NCI-H226 (cell line): ENCODE results near the gene FADS2.

Experiments
- DNase-seq: peaks from one replicate; pipeline ENCODE4 v3.0.0-alpha.2; 2015

Gene FADS2

DNA sequence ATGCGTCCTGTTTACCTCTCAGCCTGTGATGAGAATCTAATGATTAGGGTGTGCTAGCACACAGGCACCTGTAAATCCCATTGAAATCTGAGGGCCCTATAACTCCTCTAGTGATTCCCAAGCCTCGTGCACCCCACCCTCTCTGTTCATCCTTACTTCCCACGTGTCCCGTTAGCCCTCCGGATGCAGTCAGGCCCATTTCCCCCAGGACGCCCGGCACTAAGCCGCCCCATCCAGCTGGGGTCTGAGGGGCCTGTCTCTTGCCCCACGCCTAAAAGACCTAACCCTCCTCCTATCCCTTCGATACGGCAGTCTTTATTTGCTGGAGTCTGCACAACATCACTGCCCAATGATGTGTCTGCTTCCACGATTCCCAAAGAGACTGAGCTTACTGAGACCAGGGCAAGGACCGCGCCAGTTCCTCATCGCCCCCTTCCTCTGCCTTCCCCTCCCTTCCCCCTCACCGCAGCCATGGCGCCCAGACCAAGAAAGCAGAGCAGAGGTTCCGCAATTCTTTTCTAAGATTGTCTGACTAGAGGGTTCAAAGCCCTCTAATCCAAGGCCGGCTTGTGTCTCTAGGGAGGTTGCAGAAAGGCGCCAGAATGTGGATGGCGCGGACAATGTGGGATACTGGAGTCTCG, 1.1 kb upstream of the FADS2 start:
- no peak for DNase-seq

DNA sequence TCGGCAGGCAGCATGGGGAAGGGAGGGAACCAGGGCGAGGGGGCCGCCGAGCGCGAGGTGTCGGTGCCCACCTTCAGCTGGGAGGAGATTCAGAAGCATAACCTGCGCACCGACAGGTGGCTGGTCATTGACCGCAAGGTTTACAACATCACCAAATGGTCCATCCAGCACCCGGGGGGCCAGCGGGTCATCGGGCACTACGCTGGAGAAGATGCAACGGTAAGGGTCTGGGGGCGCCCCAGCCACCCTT, 204 bp downstream of the FADS2 start:
- no peak for DNase-seq

DNA sequence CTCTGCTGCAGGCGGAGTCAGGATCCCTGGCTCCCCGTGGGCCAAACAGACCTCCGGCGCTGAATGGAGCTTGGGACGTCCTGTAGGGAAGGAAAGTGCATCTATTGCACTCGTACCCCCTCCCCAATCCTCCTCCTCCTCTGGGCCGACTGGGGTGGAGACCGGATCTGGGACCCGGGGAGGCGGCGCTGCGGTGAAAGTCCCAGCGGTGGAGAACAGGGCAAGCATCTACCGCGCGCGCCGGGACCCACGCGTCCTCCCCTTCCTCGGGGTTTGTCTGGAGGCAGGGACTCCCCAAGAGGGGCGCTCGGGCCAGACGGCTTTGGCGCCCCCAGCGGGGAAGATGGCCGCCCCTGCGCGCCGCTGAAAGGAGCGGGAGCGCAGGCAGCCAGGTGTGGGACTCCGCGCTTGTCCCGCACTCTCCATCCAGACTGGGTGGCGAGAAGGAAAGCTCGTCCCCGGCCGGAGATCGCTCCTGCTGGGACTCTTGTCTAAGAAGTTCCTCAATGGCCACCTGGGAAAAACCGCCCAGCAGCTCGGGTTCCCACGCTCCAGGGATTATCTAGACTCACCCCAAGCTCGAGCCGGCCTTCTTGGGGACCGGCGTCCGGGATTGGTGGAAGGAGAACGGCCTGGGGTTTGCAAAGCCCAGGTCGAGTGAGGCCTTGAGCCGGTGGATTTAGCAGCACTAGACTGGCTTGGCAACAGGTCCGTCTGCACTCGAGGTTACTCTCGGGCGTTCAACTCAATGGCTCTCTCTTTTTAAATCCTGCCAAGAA, 718 bp downstream of the FADS2 start:
- no peak for DNase-seq

DNA sequence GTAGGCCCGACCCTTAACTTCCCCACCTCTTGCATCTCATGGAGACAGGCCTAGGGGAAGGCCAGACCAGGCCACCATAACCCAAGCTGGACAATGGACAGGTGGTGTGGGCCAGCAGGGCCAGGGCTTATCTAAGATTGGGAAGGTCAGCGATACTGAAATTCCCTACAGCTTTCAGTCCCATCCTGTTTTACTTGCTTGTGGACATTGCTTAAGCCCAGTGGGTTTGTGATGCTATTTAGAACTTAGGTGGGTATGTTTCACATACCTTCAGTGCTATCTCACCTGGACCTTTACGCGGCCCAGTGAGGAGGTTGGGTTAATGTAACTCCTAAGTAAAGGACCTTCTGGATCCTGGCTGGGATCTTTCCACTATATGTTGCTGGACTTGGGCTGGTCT, 1.7 kb downstream of the FADS2 start:
- no peak for DNase-seq

DNA sequence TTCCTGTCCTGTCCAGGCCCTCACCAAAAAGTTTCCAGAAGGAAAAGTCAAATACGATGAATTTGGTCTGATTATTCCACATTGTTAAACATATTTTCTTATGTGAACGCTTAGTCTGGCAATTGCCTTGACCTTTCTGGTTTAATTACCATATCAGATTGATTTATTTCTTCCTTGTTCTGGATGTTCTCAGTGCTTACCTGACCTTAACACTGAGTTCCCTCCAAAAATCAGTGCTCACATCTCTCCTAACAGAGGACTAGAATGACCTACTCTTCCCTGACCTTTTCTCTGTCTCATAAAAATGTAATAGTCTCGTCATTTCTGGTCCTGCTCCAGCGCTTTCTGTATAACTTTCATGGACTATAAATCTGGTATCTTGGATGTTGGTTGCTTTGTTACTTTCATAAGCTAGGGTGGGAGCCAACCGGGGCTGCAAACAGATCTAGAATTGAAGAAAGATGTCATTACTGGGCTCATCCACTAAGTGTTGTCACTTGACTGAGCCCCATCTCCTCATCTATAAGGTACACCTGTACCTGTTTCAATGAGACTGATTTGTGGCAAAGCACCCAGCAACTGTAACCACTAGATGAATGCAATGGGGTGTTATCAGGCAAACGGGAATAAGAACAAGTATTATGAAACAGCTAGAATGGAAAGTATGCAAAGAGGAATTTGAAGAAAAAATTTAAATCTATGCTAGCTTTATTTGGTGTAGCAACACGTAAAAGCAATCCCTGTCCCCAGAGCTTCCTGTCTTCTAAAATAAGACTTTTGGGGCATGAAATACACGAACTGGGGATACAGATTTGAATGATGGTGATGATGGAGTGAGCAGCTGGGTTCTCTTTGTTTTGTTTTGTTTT, 2.4 kb downstream of the FADS2 start:
- DNase-seq, result no peak

DNA sequence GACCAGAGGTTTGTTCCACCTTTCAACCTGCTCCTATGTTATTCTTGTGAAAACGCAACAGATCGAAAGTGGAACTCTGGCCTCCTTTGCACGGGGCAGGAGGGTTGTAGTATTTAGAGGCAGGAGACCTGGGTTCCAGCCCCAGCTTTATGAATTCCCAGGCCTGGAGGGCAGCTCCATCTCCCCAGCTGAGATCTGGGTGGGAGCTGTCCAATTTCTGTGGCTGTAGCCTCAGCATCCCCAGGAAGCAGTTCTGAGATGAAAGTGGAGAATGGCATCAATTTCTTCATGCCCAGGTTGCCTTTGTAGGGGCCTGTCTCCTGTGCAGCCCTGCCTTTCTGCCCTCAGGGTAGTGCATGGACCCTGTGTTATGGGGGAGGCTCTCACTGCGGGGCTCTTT, 4.1 kb downstream of the FADS2 start:
- no peak for DNase-seq

DNA sequence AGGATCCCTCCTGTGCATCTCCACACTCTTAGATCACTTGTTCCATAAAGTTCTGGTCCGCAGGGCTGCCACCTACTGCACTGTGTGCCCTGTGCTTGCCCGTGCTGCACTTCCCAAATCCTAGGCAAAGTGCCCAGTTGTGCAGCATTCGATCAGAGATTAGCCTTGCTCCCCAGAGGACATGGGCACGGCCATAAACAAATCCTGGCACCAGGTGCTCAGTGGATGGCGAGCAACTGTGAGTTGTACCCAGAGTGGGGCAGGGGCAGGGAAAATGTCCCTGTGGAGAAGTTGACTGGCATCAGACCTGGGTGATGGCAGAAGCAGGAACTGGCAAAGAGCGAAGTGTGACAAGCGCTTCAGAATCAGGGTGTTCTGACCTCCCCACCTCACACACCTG, 4.7 kb downstream of the FADS2 start:
- no peak for DNase-seq

DNA sequence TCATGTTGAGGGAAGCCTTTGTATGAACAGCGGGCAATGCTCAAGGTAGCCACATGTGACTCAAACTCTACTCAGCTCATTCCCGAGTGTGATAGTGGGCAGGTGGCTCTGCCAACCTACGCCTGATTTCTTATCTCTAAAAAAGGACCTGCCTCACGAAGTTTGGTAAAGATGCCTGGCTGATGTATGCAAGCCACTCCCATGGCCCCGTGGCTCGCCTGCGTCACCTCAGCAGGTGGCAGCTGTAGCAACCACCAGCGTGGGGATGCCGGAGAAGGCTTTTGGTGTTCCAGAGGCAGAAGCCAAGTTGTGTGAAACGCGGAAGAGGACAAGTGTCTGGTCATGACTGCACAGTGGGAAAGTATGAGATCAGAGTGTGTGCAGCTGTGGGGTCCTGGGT, 5.4 kb downstream of the FADS2 start:
- no peak for DNase-seq

DNA sequence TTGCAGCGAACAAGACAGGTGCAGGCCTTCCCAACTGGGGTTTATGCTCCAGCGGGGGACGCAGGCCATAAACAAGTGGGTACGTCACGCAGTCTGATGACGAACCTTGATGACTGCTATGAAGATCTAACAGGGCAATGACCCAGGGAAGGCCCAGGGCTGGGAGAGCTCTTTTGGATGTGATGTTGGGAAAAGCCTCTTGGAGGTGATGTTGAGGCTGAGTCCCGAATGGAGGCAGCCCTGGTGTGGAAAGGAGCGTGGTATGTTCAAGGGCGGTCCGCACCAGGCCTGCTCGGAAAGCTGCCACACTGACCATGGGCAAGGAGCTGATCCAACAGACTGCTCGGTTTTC, 5.8 kb downstream of the FADS2 start:
- no peak for DNase-seq

DNA sequence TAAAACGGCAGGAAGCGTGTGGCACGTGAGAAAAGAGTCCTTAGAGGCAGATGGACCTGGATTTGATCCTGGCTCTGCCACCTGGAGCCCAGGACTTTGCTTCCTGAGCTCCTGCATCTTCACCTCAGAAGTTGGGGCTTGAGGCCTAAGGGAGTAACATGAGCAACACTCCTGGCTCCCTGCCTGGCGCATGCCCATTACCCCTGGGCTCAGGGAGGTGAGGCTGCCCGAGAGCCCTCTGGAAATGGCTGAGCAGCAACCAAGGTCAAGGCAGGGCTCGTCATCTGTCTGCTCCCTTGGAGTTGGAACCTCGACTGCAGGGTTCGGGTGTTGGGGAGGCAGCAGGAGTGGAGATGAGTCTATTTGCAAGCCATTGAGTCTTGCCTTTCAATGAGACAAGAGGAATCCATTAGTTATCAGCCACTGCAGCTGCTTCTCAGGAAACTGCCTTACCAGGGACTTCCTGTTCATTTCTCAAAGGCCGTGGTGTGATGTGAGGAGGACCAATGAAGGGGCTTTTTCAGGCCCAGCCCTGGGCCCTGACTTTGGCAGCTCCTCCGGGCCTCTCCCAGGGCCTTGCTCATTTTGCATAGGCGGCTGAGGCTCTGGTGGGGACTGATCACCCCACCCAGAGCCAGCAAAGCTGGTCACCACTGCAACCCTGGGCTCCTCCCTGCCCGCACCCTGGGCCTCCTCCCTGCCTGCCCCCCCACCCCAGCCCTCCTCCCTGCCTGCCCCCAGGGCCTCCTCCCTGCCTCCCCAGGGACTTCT, 6.4 kb downstream of the FADS2 start:
- DNase-seq, result peak; percentile 89

DNA sequence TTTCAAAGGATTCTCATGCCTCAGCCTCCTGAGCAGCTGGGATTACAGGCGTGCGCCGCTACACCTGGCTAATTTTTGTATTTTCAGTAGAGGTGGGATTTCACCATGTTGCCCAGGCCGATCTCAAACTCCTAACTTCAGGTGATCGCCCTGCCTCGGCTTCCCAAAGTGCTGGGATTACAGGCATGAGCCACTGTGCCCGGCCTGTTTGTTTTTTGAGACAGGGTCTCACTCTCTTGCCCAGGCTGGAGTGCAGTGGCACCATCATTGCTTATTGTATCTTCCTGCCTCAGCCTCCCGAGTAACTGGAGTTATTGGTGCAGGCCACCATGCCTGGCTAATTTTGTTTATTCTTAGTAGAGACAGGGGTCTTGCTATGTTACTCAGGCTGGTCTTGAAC, 8.1 kb downstream of the FADS2 start:
- DNase-seq, result no peak

DNA sequence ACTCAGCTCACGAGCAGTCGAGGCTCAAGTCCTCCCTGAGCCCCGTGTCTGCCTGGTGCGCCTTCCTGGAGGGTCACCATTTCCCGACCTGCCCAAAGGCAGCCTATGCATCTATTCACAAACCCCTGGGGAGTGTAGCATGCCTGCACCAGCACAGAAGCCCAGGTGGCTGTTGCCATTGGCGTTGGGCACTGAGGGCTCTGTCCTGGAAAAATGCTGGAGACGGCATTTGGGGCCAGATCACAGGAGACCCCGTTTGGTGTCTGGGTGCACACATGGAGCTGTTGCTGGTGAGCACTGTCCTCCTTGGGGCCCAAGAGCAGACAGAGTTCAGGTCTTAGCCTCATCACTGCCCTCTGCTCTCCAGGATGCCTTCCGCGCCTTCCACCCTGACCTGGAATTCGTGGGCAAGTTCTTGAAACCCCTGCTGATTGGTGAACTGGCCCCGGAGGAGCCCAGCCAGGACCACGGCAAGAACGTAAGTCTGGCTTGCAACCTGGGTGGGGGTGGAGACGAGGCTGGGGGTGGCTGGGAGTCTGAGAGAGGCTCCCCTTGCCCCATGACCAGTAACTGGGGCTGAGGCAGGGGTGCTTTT, 9.4 kb downstream of the FADS2 start:
- DNase-seq, result no peak

DNA sequence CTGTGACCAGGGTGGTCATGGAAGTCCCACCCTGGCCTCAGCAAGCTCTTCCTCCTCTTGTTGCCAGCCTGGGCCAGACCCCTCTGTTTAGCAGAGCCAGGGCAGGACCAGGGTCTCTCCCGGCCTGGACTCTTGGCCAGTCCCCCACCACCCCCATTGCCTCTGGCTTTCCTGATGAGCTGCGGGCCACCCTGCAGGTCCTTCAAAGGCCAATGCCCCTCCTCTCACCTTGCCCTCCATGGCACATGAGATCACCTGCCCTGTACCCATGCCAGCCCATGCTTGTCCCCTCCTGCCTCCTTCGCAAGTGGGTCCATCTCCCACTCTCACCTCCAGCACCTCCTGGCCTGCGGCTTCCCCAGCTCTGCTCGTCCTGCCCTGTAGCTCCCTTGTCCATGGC, 10.4 kb downstream of the FADS2 start:
- no peak for DNase-seq

DNA sequence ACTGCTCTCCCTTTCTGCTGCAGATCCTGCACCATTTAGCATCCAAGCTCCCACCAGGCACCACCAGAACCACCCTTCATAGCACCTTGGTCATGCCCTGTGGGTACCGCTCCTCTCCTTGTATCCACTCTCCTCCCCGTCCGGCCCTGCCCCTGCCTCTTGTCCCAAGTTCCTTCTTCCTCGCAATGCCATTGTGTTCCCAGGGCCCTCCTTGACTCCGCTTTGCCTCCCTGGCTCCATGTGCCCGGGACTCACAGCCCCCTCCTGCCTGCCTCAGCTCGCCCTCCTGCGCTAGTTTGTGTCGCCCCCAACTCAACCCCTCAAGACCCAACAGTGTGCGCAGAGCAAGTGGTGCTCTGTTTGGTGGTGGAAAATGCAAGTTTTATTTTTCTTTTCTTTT, 10.8 kb downstream of the FADS2 start:
- DNase-seq, result no peak

DNA sequence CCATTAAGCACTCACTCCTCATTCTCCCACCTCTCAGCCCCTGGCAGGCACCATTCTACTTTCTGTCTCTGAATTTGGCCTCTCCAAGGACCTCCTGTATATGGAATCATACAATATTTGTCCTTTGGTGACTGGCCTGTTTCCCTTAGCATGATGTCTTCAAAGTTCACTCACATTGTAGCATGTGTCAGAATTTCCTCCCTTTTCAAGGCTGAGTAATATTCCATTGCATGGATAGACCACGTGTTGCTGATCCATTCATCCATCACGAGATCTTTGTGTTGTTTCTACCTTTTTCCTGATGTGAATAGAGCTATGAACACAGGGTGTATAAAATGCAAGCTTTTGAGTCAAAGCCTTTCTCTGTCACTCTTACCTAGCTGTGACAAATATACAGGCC, 11.6 kb downstream of the FADS2 start:
- DNase-seq, result no peak

DNA sequence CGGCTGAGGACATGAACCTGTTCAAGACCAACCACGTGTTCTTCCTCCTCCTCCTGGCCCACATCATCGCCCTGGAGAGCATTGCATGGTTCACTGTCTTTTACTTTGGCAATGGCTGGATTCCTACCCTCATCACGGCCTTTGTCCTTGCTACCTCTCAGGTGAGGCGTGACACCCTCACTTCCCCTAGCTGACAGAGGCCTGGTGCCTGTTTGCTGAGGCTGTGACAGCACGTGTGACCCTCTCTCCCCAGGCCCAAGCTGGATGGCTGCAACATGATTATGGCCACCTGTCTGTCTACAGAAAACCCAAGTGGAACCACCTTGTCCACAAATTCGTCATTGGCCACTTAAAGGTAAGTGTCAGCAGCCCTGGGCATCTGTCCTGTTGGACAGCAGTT, 12.3 kb downstream of the FADS2 start:
- no peak for DNase-seq

DNA sequence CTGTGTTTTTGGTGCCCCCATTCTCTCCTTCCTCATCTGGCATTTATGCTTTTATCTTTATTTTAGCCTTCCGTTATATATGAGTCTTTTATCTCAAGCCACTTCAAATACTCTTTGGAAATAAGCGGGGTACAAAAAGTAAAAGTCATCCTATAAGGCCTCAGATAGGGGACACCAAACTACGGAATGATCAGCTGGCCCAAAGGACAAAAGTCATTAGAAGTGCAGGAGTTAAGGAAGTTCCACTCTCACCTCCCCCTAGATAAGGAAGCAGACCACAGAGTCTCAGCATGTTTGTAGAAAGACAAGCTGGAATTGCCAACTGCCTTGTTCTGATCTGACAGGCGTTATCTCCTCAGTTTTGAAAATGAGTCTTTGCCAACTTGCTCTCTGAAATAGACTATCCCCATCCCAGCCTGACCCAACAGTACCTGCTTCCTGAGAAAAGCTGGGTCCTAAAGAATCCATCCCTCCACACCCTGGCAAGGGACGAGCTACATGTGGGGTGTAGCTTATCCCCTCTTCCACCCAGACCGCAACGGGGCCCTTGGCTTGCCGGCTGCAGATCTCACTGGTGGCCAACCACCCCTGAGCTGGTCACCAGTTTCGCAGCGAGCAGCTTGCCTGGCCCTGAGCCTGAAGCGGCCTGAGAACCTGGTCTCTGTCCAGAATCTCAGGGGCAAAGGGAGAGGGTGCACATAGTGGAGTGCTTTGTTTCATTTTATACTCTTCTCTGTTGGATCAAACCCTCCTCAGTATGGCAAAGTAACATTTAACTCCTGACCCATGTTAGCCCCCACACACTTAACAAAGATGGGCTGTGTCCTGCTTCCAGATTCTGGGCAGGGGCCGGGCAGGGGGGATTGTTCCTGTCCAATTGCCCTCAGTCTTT, 13.8 kb downstream of the FADS2 start:
- DNase-seq, result no peak

DNA sequence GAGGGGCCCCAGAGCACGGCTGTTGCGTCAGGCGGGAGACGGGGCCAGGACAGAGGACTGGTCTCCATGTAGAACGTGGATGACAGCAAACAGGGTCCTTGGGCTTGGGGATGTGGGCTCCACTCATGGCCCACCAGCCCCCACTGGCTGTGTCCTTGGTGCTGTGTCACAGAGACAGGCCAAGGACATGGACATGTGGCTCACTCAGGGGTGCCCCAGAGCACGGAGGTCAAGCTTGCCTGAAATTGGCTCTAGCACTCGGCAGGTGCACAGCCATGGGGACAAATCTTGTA, 14.4 kb downstream of the FADS2 start:
- DNase-seq, result no peak

DNA sequence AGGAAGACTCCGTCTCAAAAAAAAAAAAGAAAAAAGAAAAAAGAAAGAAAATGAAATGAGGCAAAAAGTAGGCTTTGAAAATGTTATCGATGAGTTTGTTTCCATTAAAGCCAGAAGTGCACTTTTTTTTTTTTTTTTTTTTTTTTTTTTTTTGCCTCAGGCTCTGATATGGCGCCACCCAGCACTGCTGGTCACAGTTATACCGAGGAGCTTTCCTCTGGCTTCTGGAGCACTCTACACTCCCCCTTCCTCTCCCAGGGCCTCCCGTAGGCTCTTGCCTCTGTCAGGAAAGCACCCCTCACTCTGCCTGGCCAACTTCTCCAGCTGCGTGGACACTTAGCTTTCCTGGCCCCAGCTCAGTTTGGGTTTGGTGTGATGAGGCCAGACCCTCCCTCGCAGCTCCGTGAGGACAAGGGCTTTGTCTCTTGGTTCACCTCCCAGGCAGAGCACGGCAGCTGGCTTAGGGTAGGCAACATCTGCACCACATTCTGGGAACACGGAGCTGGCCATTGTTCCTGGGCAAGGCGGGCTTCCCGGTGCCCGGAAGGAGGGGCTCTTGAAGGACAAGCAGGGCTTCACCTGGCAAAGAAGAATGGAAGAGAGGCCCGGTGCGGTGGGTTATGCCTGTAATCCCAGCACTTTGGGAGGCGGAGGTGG, 16.9 kb downstream of the FADS2 start:
- no peak for DNase-seq

DNA sequence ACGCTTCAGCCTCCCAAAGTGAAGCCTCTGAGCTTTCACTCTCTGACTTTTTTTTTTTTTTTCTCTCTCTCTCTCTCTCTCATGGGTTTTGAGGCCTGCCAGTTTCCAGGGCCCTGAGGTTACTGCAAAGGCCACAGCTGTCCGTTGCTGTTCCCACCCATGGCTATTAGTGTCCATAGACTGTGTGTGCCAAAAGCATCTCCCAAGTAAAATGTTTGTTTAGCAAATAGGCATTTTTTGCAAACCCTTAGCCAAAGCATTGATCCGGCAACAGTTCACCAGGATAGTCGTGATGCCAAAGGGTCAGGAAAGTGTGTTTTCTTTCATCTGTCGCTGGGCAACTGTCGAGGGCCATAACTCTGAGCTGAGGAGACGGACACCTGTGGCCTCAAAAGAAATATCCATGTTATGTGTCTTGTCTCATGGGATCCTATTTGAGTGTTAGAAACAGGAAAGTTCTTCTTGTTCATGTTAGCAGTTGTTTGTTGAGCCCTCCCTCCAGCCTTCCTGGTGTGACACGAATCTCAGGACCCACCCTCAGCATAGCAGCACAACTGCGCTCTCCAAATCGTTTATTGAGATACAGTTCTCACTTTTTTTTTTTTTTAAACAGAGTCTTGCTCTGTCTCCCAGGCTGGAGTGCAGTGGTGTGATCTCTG, 18.4 kb downstream of the FADS2 start:
- DNase-seq, result no peak

DNA sequence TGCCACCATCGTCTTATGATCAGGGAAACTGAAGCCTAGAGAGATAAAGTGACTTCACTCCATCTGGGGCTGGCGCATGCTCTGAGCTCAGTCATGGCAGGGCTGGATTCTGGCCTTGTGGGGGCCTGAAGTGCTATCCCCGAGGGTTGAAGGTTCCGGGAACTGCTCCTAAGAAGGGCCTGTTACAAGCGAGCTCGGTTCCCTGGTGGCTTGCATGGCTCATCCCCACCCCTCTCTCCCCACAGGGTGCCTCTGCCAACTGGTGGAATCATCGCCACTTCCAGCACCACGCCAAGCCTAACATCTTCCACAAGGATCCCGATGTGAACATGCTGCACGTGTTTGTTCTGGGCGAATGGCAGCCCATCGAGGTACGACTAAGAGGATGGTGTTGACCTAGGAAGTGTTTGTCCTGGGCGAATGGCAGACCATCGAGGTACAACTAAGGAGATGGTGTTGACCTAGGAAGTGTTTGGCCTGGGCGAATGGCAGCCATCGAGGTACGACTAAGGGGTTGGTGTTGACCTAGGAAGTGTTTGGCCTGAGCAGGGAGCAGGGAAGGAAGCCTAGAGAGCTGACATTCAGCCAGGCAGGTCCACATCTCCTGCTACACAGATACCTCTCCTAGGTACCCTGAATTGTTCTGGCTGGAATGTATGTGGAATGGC, 19.9 kb downstream of the FADS2 start:
- DNase-seq, result no peak
